Activated T-cell treated with anti-CD3 and anti-CD28 coated beads for 1 hour (primary cell): ENCODE measurements around the gene SLC37A2.
A peak's percentile ranks its signal among the peaks of the same experiment; 100 is the strongest.

Experiments used
- DNase-seq: peaks from one replicate; pipeline ENCODE4 v3.0.0-alpha.2; 2020; ENCODE audit warnings: low read depth

The SLC37A2 gene

GRCh38 chr11:125111001-125111342, 47.9 kb downstream of the SLC37A2 start:
- no peak for DNase-seq

DNA sequence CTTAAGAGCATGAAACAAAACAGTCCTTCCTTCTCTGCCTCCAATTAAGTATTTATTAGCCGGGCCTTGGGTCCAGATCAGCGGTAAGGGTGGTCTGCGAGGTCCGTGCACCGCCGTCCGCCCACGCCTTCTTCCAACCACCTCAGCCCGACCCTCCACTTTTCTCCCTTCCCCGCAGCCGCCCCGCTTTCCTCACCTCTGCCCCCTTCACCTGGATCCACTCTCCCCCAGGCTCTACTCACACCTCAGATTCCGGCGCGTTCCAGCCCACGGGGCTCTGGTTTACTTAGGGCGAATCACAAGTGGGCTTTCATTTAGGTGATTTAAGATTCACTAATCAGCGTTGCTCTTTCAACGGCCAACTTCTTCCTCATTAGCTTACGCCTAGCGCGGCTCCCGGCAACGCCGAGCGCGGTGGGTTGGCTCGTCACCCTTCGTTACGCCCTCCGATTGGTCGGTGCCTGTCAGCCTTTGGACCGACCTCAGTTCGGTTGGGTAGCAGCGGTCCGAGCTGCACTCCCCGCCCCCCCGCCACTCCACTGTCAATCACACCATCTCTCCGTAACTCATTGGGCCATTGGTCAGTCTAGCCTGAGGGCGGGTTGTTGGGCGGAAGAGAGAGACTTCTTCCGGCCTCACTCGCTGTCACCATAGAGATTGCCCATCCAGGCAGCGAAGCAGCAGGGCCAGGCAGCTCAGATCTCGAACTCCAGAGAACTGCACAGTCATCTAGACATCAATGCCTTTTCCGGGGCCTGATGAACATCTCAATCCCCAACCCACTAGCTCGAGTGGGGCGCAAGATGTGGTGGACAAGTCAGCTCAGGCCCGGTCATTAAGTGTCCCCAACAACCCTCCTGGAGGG, 48.5 kb downstream of the SLC37A2 start, which contains the start of gene TMEM218:
Gene TMEM218 (minus strand): TSS at position 284 of the 865 bp plus-strand sequence. CDS start 9,385 bp downstream, outside the sequence.
- peak; percentile 88 for DNase-seq

DNA sequence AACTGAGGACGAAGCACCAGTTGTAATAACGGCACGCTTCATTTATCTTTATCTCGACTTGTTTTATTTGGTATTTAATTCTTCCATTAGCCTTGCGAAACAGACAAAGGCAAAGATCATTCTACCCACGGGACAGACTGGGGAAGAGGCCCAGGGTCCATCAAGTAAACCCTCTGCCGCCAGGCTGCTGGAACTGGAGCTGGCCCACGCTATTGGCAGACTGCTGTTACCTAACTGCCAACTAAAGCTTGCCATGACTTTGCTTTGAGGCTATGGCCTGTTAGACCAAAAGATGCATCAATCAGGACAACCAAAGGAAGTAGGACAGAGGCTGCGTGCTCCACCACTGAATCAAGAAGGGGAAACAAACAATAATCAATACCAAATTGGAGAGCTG, 49.1 kb downstream of the SLC37A2 start:
- DNase-seq: no peak

DNA sequence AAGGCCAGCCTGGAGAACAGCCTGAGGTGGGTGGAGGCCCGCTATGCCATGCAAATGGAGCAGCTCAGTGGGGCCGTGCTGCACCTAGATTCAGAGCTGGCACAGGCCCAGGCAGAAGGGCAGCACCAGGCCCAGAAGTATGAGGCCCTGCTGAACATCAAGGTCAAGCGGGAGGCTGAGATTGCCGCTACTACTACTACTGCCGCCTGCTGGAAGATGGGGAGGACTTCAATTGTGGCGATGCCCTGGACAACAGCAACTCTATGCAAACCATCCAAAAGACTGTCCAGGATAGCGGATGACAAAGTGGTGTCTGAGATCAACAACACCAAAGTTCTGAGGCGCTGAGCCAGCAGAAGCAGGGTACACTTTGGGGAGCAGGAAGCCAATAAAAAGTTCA, 51.4 kb downstream of the SLC37A2 start:
- DNase-seq: no peak

DNA sequence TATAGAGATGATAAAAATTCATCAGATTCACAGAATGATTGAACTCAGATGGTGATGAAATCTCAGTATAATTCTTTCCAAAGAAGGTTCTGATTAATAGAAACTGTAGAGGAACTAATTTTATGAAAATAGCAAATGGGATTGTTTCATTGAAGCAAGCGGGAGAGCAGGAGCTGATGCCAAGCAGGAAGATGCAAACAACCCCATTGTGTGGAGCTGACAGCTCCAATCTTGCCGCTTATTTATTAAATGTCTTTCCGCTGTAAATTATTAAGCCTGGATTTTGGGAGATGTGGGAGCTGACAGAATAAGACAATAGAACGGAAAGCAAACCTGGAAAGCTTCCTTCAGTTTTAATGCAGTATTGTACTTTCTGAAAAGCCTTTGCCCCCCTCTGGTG, 54.3 kb downstream of the SLC37A2 start:
- DNase-seq: no peak

GRCh38 chr11:125123194-125123946, 60.3 kb downstream of the SLC37A2 start:
- no peak for DNase-seq

DNA sequence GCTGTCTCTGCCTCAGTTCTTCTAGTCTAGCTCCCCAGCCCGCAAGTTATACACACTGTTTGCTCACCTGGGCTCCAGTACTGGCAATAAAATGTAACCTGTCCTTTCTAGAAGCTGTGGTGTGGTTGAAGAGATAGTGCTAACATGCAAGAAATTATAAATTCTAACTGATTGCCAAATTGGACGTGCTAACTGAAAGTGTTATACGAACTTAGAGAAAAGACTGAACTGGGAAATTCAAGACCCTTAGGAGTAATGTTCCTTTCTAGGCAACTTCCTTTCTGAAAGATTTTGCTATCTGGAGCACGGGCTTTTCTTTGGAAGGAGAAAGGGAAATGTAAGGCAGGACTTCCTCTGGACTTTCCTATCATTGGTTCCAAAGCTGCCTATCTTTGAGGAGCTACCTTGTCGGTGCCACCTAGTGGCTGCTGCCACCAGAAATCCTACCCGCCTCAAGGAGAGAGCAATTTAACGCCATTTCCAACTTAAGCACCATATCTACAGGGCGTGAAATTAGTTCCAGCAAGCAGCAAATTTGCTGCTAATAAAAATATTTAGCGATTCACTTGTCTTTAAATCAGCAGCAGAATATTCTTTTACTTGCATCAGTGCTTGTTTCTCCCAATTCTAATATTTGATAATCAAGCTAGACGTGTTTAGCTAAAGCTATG, 61.0 kb downstream of the SLC37A2 start:
- no peak for DNase-seq

DNA sequence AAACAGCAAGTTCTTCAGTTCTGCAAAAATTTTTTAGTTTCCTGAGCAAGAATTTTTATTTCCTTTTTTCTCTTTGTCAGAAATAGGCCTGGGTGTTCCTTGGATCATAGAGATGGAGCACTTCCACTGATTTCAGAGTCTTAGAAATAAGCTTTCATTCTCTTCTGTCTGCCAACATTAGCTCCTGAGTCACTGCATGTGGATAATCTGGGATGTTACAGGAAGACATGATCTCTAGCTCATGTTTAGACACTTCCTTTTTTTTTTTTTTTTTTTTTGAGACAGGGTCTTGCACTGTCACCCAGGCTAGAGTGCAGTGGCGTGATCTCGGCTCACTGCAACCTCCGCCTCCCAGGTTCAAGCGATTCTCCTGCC, 61.5 kb downstream of the SLC37A2 start:
- DNase-seq: no peak

DNA sequence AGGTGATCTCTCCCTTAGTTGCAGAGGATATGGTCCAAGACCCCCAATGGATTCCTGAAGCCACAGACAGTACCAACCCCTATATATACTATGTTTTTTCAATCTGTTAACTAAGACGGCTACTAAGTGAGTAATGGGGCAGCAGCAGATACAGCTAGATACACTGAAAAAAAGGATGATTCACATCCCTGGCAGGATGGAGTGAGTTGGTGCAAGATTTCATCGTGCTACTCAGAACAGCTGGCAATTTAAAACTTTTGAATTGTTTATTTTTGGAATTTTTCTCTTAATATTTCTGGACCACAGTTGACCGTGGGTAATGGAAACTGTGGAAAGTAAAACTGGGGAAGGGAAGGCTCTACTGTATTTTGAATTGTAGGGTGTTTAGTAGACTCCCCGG, 65.3 kb downstream of the SLC37A2 start:
- DNase-seq: no peak

DNA sequence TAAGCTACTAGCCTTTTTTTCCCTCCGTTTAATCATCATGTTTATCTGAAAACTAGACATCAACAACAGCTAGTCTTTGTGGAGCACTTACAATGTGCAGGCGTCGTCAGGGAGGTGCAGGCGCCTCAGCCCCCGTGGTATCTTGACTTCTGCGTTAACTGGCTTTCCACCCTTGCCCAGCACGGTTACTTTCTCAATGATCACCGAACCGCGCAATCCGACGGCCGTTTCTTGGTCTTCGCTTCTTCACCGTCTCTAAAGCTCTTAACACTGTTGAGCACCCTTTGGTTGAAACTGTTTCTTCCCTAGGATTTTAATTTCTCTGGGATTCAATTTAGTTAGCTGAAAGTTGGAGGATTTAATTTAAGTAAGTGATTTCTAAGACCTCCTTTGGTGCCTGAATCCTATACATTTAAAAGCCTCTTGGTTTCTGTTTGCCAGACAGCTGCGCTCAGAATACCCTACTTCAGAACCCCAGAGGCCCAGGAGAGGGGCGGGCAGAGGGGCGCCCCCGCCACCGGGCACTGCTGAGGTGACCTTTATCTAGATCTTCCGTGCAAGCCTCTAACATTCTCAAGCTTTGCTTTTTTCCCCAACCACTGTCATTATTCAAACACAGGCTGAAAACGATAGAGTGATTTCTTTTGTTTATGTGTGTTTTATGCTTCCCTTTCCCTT, 66.3 kb downstream of the SLC37A2 start:
- DNase-seq: no peak

DNA sequence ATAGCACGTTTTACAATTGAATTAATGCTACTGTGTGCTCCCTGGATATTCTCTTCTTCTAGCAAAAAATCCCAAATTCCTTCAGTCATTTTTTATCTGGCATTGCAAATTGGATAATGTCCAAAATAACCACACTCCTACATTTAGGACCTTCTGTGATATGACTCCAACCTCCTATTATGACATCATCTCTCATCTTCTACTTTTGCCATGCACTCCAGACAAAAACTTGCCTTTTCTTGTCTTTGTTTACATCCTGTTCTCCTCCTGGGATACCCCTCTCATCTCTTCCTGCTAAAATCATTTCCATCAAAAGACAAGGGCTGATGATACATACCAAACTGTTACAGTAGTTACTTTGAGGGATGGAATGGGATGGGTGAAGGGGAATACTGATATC, 69.0 kb downstream of the SLC37A2 start:
- no peak for DNase-seq

GRCh38 chr11:125132596-125132995, 69.5 kb downstream of the SLC37A2 start:
- no peak for DNase-seq

- DNase-seq: no peak
These were observed 72.9 kb downstream of the SLC37A2 start for GRCh38 chr11:125136001-125136400.

GRCh38 chr11:125138966-125139365, 75.9 kb downstream of the SLC37A2 start:
- no peak for DNase-seq

- DNase-seq: no peak
These were observed 76.7 kb downstream of the SLC37A2 start for GRCh38 chr11:125139778-125140177.
